ENCODE data around the gene SPACDR.

SPACDR gene

GRCh38 chr7:100476903-100477870 lies 13.1 kb upstream of the SPACDR start:
- TF ChIP-seq CTCF (IDR thresholded peaks at IDR 0.05; ENCODE audit: insufficient read depth, missing control alignments): no peak
- no peak for FAIRE-seq
- DNase-seq (ENCODE audit: insufficient read length, low spot score): no peak

- no peak for TF ChIP-seq CTCF (IDR thresholded peaks at IDR 0.05; ENCODE audit: insufficient read depth, missing control alignments)
- FAIRE-seq (no peak), DNase-seq (ENCODE audit: insufficient read length, low spot score) (no peak)
Measured at GRCh38 chr7:100476101-100476780, 12.2 kb upstream of the SPACDR start.

GRCh38 chr7:100475549-100475948 lies 11.5 kb upstream of the SPACDR start:
- FAIRE-seq (no peak), DNase-seq (ENCODE audit: insufficient read length, low spot score) (no peak)
- TF ChIP-seq CTCF (IDR thresholded peaks at IDR 0.05; ENCODE audit: insufficient read depth, missing control alignments): no peak

GRCh38 chr7:100472854-100473499 lies 8.9 kb upstream of the SPACDR start:
- TF ChIP-seq CTCF (IDR thresholded peaks at IDR 0.05; ENCODE audit: insufficient read depth, missing control alignments): no peak
- DNase-seq (ENCODE audit: insufficient read length, low spot score) (no peak), FAIRE-seq (no peak)

GRCh38 chr7:100472121-100472851 lies 8.2 kb upstream of the SPACDR start:
- TF ChIP-seq CTCF (IDR thresholded peaks at IDR 0.05; ENCODE audit: insufficient read depth, missing control alignments): no peak
- FAIRE-seq: no peak
- no peak for DNase-seq (ENCODE audit: insufficient read length, low spot score)

- DNase-seq (ENCODE audit: insufficient read length, low spot score) (no peak), FAIRE-seq (no peak)
Measured at GRCh38 chr7:100471021-100471420, 7.0 kb upstream of the SPACDR start.

More at GRCh38 chr7:100471021-100471420, 7.0 kb upstream of the SPACDR start:
- no peak for TF ChIP-seq CTCF (IDR thresholded peaks at IDR 0.05; ENCODE audit: insufficient read depth, missing control alignments)
